Right lung (tissue), 10 donors: ENCODE results near the gene MAFF. TPM values are rescaled to one million over a fixed set of nuclear protein-coding genes. Genes with fewer than 3 reads are reported as not detected.
"Not testable (repeated sequence)": the region's sequence is repeated elsewhere in the genome, so short reads cannot be mapped to it uniquely, and the experiment has no call there.

Experiments
- DNase-seq, 2 donors: peaks; one replicate each; pipeline ENCODE4 v3.0.0-alpha.2; 2013
- long read RNA-seq, 8 donors: transcript quantifications; one replicate each; lab custom pipeline, GENCODE V29; 2026
- polyA plus RNA-seq, 5 donors: library from polyadenylated mRNA; unstranded; fragments of 120-200 nt; gene quantifications; one replicate each; pipeline versions ENCODE4 v1.2.1 to v1.2.3, GENCODE V29; 2013; ENCODE audit warnings: inconsistent platforms in 1 of 5, low replicate concordance in 1 of 5; ENCODE audit not compliant: insufficient read length in 5 of 5, insufficient read depth in 1 of 5

MAFF gene
- 10 to 100 TPM in 1 of 5 donors, 1 to 10 TPM in 4; 5.3 to 11.8 (median 8.6) TPM for polyA plus RNA-seq
- long read RNA-seq, donor 1, transcript MAFF-201 (3 exons, 2,490 nt): major isoform, 5 of 24 reads
- long read RNA-seq, donor 1, partial matches to known transcripts: 5 of 24 reads
- long read RNA-seq, donor 1, other reads (novel, unspliced or antisense): 14 of 24 reads
- long read RNA-seq, donor 2, partial matches to known transcripts: 0 of 5 reads
- long read RNA-seq, donor 2, other reads (novel, unspliced or antisense): 0 of 5 reads
- long read RNA-seq, donor 3, partial matches to known transcripts: 0 of 1 reads
- long read RNA-seq, donor 3, other reads (novel, unspliced or antisense): 0 of 1 reads
- long read RNA-seq, donor 4, transcript MAFF-201 (3 exons, 2,490 nt): major isoform, 5 of 5 reads
- long read RNA-seq, donor 4, partial matches to known transcripts: 0 of 5 reads
- long read RNA-seq, donor 4, other reads (novel, unspliced or antisense): 0 of 5 reads
- long read RNA-seq, donor 5, partial matches to known transcripts: 0 of 2 reads
- long read RNA-seq, donor 5, other reads (novel, unspliced or antisense): 0 of 2 reads
- long read RNA-seq, donor 6, transcript MAFF-201 (3 exons, 2,490 nt): major isoform, 5 of 6 reads
- long read RNA-seq, donor 6, partial matches to known transcripts: 0 of 6 reads
- long read RNA-seq, donor 6, other reads (novel, unspliced or antisense): 0 of 6 reads
- long read RNA-seq, donor 7, transcript MAFF-201 (3 exons, 2,490 nt): major isoform, 6 of 23 reads
- long read RNA-seq, donor 7, partial matches to known transcripts: 0 of 23 reads
- long read RNA-seq, donor 7, other reads (novel, unspliced or antisense): 16 of 23 reads
- long read RNA-seq, donor 8, partial matches to known transcripts: 0 of 1 reads
- long read RNA-seq, donor 8, other reads (novel, unspliced or antisense): 0 of 1 reads

DNA sequence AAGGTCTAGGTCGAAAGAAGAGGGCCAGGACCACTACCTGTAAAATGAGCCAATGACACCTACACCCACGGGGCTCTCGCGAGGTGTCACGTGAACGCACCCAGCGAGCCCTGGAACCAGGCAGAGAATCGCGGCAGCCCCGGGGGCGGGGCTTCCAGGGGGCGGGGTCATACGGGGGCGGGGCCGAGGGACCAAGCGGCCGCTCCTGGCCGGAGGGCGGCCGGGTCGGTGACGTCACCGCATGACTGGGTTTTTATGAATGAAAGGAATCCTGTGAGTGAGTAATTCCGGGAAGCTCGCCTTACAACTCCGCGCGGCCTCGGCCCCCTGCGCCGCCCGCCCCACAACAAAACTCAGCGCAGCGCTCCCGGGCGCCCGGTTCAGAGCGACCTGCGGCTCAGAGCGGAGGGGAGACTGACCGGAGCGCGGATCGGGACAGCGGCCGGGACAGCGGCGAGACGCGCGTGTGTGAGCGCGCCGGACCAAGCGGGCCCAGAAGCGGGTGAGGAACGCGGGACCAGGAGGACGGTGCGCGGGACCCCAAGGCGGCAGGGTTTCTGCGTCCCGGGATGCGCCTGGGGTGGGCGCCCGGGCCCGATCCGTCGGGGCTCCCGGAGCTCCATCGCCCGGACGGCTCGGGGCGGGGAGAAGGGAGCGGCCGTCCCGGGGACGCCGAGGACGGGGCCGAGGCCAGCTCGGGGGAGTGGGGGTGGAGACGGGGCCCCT lies at the start of gene MAFF:
Gene MAFF (plus strand): TSS at position 284 of the 726 bp plus-strand sequence. CDS start 11,860 bp downstream, outside the sequence.
- DNase-seq: peak; percentile 95

DNA sequence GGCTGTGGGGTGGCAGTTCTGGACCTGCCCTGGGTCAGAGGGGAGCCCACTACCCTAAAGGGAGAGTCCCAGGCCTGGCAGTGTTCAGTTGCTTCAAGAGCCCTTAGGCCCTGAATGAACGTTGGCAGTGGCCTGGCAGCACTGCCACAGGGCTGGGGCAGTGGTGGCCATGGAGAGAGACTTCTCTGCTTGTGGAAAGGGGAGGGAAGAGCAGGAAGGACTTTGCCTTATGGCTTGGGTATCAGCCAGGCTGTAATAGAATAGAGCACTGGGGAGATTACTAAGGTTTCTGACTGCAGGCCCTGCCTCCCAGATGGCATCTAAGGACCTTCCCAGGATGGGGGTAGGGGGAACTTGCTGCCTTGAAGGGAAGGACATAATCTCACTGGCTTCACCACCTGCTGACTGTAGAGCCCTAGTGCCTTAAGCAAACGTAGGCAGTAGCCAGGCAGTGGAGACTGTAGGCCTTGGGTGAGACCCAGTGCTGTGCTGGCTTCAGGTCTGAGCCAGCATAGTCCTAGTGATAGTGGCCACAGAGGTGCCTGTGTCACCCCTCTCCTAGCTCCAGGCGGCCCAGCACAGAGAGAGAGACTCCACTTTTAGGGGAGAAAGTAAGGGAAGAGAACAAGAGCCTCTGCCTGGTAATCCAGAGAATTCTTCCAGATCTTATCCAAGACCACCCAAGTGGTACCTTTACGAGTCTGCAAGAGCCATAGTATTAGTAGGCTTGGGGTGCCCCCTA lies 47.8 kb upstream of the MAFF start:
- DNase-seq: no peak

DNA sequence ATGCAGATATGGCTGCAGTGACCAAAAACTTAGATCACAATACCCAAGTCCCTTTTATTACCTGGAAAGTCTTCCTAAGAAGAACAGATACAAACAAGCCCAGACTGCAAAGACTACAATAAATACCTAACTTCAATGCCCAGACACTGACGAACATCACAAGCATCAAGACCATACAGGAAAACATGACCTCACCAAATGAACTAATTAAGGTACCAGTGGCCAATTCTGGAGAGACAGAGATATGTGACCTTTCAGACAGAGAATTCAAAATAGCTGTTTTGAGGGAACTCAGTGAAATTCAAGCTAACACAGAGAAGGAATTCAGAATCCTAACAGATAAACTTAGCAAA lies 47.3 kb upstream of the MAFF start:
- DNase-seq: not testable (repeated sequence)

DNA sequence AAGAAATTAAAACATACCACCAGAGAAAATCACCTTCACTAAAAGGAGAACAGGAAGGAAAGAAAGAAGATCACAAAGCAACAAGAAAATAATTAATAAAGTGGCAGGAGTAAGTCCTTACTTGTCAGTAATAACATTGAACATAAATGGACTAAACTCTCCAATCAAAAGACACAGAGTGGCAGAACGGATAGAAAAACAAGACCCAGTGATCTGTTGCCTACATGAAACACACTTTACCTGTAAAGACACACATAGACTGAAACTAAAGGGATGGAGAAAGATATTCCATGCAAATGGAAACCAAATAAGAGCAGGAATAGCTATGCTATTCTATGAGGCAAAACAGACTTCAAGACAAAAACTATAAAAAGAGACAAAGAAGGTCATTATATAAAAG lies 46.1 kb upstream of the MAFF start:
- DNase-seq: no peak

DNA sequence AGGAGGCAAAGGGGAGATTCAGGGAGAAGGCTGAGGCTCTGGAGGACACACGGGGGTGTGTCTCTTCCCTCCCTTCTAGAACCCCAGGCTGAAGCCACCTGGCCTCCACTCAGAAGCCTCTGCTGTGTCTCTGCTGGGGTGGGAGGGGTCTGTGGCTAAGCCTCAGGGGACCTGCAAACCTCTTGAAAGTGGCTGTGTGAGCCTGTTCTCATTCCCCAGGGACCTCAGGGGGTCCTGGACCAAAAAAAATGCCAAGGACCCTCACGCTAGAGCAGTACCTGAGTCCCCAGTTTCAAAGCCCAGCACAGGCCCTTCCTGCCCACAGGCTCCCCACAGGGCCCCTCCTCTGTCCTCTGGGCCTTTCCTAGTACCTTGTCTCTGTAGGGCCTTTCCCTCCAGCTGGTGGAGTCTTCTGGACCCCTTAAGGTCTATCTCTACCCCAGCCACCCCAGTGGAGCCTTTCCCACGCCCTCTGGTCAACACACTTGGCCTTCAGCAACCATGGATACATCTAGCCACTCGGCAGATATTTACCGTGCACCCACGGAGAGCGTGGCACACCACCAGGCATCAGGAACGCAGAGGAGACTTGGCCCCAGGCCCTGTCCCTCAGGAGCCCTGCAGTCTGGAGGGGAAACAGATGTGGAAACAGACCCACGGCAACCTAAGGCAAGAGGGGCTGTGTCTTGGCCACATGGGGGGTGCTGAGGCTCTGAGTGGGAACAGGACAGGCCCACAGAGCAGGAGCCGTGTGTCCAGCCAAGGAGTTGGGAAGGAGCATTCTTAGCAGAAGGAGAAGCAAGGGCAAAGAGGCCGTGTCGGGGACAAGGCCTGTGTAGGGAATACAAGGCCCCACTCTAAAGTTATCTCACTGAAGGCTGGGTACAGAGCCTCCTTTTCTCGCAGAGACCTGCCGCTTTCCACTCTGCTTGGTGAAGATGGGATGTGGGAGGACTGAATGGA lies 38.6 kb upstream of the MAFF start:
- no peak for DNase-seq

DNA sequence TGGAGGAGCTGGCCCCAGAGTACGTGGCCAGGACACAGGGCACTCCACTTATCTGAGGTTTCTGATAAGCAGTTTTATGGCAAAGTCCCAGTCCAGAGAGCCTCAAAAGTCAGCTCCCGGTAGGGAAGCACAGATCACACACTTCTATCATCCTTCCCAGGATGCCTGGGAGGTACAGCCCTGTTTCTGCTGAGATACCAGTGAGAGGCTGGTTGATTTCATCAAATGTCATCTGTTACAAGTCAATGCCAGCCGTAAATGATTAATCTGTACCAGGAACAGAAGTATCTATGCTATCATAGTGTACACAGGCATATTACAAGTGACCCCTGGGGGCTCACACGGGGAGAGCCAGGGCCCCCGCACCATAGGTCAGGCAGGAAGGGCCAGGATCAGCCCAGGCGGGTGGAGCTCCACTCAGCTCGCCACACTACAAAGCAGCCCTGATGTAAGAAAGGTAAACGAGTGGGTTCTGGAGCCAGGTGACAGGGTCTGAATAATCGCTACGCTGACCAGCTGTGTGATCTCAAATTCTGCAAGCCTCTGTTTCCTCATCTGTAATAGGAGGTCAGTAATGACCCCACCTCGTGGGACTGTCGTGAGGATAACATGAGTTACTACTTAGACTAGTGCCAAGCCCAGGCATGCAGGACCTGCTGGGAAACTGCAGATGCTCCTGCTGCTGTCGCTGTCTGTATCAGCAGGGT lies 37.8 kb upstream of the MAFF start:
- DNase-seq: no peak

DNA sequence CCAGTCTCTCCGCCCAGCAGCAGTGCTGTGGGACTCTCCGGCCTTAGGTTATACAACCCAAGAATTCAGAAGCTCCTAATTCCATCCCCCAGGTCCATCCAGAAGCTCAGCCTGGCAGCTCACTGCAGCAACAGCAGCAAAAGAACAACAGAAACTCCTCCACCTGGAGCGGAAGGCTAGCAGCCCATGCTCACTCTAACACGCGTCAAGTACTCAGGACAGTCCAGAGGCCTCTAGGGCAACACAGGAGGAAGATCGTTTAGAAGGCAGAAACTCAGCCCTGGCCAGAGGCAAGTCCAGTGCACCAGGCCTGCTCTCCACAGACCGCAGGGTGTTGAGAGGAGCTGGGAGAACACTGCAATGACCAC lies 37.3 kb upstream of the MAFF start:
- DNase-seq: no peak

DNA sequence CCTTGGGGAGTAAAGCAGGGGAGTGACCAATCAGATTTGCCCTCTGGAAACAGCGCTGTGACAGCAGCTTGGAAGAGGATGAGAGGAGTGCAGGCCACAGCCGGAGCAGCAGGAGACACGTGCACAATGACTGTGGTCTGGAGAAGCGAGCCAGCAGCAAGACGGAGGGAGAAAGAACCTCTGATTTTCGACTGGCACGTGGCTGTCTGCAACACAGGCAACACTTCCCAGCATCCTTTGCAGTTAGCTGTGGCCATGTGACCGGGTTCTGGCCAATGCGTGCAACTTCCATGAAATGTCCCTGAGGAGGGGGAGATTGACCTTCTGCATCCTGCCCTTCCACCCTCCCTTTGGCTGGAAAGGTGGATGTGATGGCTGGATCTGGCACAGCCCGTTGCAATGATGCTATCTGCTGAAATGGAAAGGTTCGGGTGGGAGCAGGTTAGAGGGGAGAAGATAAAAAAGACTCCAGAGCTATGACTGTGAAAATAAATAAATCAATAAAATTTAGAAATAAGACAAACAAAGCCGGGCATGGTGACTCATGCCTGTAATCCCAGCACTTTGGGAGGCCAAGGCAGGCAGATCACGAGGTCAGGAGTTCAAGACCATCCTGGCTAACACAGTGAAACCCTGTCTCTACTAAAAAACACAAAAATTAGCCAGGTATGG lies 35.7 kb upstream of the MAFF start:
- DNase-seq: no peak

DNA sequence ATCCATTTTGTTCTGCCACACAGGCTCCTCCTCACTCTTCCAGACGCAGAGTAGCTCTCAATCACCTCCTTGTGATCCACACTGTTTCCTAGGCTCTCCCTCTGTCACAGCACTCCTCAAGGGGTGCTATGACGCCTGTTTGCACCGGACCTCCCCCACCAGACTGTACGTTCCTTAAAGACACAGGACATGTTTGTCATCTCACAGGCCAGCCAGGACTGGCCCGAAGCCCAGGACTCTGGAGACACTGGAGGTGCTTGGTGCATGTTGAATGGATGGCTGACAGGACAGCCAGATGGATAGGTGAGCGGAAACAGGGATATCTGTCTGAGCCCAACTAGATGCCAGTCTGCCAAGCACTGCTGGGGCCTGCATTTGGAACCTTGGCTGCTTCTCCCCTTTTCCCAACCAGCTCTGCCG lies 33.8 kb upstream of the MAFF start:
- DNase-seq: no peak

DNA sequence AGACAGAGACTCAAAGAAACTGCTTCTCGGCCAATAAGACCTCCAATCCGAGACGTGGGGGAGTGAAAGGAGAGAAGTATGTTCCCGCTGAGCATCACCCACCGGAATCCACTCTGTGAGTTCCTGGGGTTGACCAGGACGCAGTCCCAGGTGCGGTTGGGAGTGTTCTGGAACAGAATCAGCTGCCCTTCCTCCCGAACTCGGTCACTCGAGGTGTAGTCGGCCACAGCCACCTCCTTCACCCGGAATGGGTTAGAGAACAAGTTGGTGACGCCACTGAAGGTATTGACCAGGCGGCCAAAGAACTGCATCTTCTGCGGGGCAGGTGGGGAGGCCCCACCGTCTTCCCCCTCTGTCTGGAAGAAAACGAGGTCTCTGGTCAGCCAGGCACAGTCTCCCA lies 32.7 kb upstream of the MAFF start:
- no peak for DNase-seq

DNA sequence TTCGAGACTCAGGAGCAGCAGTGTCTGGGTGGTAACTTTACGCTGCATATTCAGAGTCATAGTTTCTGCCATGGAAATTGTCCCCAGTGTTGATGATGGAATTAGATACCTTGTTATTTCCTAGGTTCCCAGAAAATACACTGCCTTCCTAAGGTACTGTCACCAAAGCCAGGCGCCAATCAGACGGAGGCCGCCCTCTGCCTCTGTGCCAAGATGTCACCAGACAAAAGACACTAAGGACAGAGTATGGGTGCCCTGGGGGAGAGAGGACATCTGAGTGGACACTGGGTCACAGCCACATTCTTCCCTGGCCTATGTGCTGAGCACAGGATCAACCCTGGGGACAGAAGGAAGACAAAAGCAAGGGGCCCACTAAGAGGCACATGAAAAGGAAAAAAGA lies 31.3 kb upstream of the MAFF start:
- no peak for DNase-seq

DNA sequence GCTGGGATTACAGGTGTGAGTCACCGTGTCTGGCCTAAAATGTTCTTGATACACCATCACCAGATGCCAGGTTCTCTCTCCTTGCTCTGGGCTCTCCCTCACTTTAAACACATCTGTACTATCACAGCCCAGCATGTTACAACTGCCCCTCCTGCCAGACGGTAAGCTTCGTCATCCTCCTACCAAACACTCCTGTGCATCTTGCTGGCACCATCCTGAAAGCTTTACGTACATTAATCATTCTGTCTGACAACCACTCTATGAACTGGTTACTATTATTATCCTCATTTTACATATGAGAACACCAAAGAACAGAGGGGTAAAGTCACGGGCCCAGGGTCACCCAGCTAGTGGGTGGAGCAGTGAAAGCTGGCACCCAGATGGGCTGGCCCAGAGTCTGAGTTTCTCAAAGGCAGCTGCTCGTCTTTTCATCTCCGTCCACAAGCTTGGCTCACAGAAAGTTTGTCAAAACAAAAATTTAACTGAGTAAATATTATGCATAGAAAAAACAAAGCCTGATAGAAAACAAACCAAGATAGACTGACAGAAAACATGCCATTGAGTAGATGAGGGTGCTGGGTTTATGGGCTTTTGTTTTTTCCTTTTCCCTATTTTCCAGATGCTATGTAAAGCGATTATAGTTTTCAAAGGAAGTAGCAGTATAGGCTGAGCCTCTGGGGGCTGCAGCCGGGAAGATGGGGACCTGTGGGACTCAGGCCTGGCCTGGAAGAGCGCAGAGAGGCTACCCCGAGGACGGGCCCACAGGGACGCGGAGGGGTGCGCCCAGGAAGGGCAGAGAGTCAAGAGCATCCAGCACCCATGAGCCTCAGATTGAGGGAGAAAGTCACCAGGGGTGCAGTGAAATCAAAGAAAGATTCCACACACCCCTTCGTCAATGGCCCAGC lies 29.6 kb upstream of the MAFF start:
- no peak for DNase-seq

DNA sequence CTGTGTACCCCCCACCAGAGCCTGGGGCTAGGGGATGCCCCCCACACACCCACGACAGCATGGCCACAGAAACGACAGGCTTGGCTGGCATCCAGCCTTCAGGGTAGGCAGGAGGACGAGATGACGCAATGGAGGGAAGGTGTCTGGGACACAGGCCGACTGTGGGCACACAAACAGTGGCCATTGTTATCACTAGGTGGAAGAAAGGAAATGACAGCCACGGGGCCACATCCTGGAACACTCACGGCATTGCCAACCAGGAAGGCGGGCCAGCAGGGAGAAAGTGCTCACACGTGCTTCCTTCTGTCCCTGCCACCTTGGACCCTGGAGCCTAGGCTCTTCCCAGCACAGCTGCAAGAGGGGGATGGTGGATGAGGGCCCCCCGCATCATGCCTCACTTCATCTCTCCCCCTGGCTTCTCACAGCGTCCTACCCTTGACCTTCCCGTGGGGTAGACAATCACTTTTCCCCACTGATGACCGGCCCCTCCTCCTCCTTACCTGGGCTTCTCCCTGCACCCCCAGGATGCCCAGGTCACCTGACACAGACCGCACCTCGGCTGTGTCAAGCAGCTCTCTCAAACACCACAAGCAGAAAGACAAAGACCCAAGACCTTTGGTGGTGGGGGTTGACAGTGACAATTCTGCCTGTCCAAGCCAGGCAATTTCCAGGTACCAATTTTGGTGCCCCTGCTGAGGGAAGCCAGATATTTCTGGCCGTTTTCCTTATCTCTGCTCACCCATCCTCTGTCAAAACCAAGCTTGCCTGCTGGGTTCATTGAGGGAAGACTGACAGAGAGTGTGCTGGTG lies 28.8 kb upstream of the MAFF start:
- DNase-seq: peak; percentile 70 to 74

DNA sequence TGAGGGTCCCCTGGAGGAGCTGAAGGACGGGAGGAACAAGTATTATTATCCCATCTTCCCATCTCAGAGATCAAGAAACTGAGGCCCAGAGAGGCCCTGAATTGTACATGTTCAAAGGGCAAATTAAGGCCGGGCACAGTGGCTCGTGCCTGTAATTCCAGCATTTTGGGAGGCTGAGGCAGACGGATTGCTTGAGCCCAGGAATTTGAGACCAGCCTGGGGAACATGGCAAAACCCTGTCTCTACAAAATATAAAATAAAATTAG lies 28.2 kb upstream of the MAFF start:
- no peak for DNase-seq

DNA sequence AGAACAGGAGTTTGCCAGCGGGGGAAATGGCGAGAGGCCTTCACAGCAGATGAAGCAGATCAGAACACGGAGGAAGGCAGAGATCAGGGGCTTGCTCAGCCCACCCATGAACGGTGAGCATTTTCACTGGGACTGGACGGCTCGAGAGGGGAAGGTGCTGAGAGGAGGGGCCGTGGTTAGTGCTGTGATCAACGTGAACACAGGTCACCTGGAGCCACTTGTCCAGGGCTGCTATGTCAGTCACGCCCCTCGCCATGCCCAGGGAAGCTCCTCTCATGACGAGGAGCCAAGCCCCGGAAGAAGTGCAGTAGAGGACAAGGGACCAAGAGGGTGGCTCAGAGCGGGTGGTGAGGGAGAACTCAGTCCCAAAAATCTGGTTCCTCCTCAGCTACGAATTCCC lies 27.2 kb upstream of the MAFF start:
- no peak for DNase-seq

DNA sequence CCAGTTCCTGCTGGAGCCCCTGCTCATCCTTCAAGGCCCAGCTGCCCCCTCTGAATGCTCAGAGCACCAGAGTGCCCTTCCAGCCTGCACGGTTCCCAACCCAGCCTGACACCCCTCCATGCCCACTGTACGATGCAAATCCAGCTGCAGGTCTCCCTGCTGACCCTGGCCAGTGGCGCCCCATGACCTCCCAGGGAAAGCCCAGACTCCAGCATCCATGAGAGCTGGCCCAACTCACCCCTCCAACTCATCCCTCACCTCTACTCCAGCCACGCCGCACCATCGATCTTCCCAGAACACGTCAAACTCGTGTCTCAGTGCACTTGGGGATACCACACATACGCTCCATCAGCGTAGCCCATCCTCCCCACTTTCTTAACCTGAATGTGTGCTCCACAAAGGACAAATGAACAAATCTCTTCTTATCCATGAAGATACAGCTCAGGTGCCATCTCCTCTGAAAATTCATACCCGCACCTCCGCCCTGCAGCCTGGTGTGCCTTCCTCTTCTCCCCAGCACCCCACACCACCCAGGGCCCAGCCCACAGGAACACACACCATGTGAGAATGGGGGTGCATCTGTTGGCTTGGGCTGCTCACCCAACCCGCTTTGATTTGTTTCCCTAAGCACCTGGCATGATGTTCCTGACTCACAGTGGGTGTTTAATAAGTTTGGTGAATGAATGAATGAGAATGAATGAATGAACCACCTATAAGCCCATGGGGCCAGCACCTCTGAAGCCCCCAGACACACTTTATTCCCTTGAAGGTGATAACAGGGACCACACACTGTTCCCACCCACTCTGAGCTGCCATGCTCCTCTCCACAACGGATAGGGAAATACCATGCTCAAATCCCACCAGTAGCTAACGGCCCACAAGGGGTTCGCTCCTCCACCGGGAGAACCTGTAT lies 26.3 kb upstream of the MAFF start:
- DNase-seq: no peak
